Epithelial cell of esophagus (primary cell): ENCODE results near the gene S100P.

Experiments
- DNase-seq: peaks from one replicate; pipeline ENCODE4 v3.0.0; 2010; ENCODE audit warnings: low read depth
- H3K4me3 ChIP-seq: 2 replicates; pipeline ENCODE4 v1.5.1; 2011; ENCODE audit warnings: mild to moderate bottlenecking, low read length, control low read depth
- CTCF ChIP-seq: IDR thresholded peaks from 2 replicates; pipeline ENCODE4 v1.5.1; 2011; ENCODE audit warnings: low read depth, mild to moderate bottlenecking, low read length, control low read depth, inconsistent platforms; ENCODE audit not compliant: insufficient read depth; ENCODE audit errors: missing control alignments

Gene S100P

DNA sequence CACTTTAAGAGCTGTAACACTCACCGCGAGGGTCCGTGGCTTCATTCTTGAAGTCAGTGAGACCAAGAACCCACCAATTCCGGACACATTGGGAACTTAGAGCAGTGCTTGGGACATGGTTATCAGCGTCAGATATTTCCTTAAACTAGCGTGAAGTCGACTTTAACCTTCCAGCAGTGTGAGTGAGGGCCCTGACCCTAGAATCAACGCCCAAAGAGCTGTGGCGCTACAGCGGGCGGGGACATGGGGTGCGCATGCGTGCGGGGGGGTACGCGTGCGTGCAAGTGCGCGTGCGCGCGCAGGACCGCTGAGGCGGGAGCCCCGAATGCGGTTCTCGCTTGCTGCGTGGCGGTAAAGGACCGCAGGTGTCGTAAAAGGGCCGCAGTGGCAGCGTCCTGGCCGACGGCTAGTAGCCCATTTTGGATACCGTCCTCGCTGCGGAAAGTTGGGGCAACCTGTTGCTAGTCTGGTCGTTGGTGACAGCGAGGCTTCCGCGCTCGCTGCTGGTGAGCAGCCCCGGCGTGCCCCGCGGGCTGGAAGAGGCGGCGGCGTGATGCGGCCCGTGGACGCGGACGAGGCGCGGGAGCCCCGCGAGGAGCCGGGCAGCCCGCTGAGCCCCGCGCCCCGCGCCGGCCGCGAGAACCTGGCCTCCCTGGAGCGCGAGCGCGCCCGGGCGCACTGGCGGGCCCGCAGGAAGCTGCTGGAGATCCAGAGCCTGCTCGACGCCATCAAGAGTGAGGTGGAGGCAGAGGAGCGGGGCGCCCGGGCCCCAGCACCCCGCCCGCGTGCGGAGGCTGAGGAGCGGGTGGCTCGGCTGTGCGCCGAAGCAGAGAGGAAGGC, 19.8 kb upstream of the S100P start:
- DNase-seq, result peak; percentile 94
- no peak for TF ChIP-seq CTCF
- peak overlapping the region; percentile 69 for H3K4me3 ChIP-seq

- TF ChIP-seq CTCF, result peak; percentile 82
- peak overlapping the region; percentile 69 for H3K4me3 ChIP-seq
- peak; percentile 82 for DNase-seq
These were observed 19.1 kb upstream of the S100P start for GRCh38 chr4:6674500-6675149.

DNA sequence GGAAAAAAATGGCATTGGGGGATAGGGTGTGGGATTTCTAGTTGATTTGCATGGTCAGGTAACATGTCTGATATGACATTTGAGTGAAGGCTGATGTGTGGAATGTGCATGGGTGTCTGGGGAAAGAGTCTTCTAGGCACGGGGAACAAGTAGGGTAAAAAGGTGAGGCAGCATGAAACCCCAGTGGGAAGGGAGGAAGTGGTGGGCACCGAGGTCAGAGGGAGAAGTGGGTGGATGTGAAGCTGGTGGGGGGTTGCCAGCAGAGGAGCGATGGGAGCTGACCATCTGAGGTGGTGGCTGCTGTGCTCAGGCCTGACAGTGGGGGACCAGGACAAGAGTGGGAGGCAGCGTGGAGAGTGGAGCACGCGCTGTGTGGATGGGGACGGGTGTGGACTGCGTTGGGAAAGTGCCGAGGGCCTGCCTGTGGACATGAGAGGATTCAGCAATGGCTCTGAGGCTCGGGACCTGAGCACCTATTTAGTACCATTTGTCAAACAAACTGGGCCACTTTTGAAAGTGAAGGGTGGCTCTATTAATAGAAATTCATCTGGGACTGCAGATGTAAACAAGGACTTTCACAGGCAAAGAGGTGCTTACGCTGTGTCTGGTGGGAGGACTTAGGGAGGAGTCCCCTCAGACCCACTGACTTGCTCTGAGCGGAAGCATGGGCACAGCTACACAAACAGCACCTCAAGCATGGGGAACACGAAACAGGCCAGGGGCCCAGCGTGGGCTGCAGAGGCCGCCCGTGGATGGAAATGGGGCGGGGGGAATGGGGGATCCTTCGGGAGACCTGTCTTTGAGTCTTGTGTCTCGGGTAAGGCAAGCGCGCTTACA, 16.7 kb upstream of the S100P start:
- H3K4me3 ChIP-seq, result no peak overlapping the region
- TF ChIP-seq CTCF, result no peak

DNA sequence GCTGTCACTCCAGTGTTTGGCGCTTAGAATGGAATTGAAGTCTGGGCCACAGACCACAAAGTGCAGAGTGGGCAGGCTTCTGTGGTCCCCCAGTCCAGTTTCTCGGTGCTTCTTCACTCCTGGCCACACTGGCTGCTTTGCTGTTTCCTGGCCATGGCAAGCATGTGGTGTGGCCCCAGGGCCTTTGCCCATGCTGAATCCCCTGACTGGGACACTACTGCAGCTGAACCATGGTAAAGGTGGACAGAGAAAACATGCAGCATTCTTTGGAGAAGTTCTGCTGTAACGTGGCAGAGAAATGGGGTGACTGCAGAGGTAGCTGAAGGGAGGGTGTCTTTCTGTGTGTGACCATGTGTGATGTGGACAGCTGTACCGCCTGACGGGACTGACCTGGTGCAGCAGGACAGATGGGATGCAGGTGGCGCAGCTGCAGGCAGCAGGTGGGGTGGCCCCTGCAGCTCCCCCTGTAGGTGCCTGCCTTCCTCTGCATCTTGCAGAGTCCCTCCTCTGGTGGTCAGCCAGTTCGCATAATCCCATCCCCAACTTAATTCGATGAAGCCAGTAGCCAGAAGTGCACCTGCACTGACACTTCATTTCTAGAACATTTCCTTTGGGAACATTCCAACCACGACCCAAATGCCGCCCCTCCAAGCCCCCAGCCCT, 13.2 kb upstream of the S100P start:
- no peak for TF ChIP-seq CTCF
- DNase-seq, result no peak
- H3K4me3 ChIP-seq, result no peak overlapping the region

More for the DNA sequence above, 16.7 kb upstream of the S100P start:
- DNase-seq, result no peak

DNA sequence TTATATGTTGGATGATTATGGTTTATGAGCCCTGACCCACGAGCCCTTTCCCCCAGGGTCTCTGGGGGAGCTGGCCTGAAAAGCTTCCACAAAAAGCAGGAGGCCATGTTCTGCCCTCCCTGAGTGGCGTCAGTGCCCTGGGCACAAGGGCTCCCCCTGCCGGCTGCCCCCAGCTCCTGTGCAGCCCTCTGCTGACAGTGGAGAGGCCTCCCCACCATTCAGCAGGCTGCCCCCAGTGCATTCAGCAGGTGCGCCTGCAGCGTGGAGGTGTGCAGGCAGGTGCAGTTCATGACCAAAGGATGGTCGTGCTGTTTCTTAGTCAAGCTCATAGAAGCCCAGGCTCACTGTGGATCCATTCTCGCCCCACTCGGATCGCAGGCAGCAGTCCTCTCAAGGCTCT, 12.5 kb upstream of the S100P start:
- no peak for DNase-seq
- no peak overlapping the region for H3K4me3 ChIP-seq
- TF ChIP-seq CTCF, result peak; percentile 24

DNA sequence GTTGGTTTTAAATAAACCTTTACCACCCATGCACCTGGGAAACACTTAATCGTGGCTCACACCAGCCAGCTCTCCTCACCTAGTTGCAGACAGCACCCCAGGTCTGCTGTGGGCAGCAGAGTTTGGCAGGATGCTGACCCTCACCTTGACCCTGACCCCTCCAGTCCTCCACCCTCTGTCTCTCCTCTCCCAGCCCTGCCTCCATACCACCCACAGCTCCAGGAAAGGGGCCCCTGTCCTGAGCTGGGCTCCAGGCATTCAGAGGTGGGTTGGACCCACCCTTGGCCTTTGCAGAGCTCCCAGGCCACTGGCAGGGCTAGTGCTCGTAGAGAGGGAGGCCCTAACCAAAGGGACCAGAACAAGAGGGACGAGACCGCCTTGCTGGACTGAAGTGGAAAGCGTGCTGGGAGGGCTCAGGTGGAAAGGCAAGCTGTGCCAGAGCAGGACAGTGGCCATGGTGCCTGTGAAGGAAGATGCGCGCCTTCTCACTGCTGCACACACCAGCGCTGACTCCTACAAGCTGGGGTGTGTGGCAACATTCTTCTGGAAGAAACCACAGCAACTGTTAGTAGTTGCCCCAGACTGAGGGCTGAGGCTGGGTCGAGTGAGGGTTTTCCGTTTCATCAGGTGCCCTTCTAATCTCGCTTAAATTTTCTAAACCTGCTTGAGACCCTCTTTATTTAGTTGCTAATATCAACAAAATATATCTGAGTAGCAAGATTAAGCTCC, 10.7 kb upstream of the S100P start:
- DNase-seq, result no peak
- TF ChIP-seq CTCF, result no peak
- no peak overlapping the region for H3K4me3 ChIP-seq
